Mammary epithelial cell (primary cell): ENCODE measurements around the gene NBPF9.
"Not testable (repeated sequence)": the region's sequence is repeated elsewhere in the genome, so short reads cannot be mapped to it uniquely, and the experiment has no call there.

Source experiments
- EZH2 ChIP-seq: IDR thresholded peaks from 2 replicates; pipeline ENCODE4 v1.6.1; 2012; ENCODE audit warnings: low read length, inconsistent platforms, borderline replicate concordance
- TF ChIP-seq, protein P1 (sequence below), 2 donors: IDR thresholded peaks in 1 of 2; conservative IDR thresholded peaks in 1 of 2; 2 replicates each; pipeline ENCODE4 v1.5.1; 2011 to 2012; ENCODE audit warnings: inconsistent platforms in 2 of 2, low read length in 2 of 2, mild to moderate bottlenecking in 2 of 2, control low read depth in 1 of 2, low read depth in 1 of 2; ENCODE audit not compliant: insufficient read depth in 1 of 2; ENCODE audit errors: extremely low read depth in 1 of 2

DNA sequence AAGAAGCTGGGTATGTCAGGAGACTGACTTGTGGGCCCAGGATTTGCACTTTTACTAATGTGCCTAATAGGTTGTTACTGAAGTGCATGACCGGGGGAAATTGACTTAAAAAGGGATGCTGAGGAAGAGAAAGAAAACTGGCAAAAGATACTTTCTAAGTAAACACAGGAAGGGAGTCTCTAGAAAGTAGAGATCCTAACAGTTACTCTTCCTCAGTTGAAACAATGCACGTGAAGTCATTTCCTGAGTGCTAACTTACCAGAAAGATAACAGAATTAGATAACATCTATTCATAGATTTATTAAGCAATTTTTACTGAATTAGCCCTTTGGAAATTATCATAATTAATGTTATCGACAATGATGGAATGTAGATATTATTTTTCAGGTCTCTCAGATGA, 9.5 kb upstream of the NBPF9 start:
- TF ChIP-seq, protein P1, sequence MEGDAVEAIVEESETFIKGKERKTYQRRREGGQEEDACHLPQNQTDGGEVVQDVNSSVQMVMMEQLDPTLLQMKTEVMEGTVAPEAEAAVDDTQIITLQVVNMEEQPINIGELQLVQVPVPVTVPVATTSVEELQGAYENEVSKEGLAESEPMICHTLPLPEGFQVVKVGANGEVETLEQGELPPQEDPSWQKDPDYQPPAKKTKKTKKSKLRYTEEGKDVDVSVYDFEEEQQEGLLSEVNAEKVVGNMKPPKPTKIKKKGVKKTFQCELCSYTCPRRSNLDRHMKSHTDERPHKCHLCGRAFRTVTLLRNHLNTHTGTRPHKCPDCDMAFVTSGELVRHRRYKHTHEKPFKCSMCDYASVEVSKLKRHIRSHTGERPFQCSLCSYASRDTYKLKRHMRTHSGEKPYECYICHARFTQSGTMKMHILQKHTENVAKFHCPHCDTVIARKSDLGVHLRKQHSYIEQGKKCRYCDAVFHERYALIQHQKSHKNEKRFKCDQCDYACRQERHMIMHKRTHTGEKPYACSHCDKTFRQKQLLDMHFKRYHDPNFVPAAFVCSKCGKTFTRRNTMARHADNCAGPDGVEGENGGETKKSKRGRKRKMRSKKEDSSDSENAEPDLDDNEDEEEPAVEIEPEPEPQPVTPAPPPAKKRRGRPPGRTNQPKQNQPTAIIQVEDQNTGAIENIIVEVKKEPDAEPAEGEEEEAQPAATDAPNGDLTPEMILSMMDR (conservative IDR thresholded peaks at IDR 0.05 in 1 of 2, IDR thresholded peaks at IDR 0.05 in 1 of 2; ENCODE audit: extremely low read depth in 1 of 2, insufficient read depth in 1 of 2, low read depth in 1 of 2, low read length in 2 of 2): not testable (repeated sequence)
- not testable (repeated sequence) for TF ChIP-seq EZH2
